ENCODE data around the gene MAPK4. TPM values are rescaled to one million over a fixed set of nuclear protein-coding genes. Genes with fewer than 3 reads are reported as not detected.

Gene MAPK4
- total RNA-seq, 1 donor, result not detected

DNA sequence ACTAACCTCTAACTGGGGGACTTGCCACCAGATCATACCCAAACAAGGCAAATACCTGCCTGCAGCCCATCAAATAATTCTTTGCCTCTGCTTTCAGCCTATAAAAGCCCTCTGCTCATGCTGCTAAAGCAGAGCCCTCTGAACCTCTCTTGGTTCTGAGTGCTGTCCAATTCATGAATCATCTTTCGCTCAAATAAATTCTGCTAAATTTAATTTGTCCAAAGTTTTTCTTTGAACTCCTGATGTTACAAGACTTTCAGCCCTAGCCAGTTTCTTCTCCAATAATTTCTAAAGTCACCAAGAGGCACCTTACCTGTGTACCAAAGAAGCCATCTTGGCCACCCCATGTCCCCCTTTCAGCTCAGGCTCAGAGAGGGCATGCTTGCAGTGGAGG lies 188.0 kb downstream of the MAPK4 start:
- Histone ChIP-seq H3K27ac (ENCODE audit: low read depth, low read length) (no peak overlapping the region), H3K79me2 (ENCODE audit: insufficient read depth, low read length) (no peaks in the 10 kb centered on the region), H3K4me3 (ENCODE audit: insufficient read depth, low read length) (no peak overlapping the region), H3K27me3 (ENCODE audit: insufficient read depth, low read length) (no peaks in the 10 kb centered on the region), H4K20me1 (ENCODE audit: insufficient read depth, low read length) (no peaks in the 10 kb centered on the region), H3K9me3 (ENCODE audit: low read depth, low read length) (no peaks in the 10 kb centered on the region), H3K4me1 (ENCODE audit: insufficient read depth, low read length) (no peaks in the 10 kb centered on the region), H2AFZ (ENCODE audit: low read length) (no peak overlapping the region), H3K4me2 (ENCODE audit: insufficient read depth, low read length) (no peak overlapping the region), H3K36me3 (ENCODE audit: insufficient read depth, low read length) (no peaks in the 10 kb centered on the region)
- TF ChIP-seq, protein P1, sequence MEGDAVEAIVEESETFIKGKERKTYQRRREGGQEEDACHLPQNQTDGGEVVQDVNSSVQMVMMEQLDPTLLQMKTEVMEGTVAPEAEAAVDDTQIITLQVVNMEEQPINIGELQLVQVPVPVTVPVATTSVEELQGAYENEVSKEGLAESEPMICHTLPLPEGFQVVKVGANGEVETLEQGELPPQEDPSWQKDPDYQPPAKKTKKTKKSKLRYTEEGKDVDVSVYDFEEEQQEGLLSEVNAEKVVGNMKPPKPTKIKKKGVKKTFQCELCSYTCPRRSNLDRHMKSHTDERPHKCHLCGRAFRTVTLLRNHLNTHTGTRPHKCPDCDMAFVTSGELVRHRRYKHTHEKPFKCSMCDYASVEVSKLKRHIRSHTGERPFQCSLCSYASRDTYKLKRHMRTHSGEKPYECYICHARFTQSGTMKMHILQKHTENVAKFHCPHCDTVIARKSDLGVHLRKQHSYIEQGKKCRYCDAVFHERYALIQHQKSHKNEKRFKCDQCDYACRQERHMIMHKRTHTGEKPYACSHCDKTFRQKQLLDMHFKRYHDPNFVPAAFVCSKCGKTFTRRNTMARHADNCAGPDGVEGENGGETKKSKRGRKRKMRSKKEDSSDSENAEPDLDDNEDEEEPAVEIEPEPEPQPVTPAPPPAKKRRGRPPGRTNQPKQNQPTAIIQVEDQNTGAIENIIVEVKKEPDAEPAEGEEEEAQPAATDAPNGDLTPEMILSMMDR (IDR thresholded peaks at IDR 0.05; ENCODE audit: extremely low read depth, low read depth, low read length), result no peak
- DNase-seq (ENCODE audit: insufficient read length, low spot score, missing footprints), result no peak

DNA sequence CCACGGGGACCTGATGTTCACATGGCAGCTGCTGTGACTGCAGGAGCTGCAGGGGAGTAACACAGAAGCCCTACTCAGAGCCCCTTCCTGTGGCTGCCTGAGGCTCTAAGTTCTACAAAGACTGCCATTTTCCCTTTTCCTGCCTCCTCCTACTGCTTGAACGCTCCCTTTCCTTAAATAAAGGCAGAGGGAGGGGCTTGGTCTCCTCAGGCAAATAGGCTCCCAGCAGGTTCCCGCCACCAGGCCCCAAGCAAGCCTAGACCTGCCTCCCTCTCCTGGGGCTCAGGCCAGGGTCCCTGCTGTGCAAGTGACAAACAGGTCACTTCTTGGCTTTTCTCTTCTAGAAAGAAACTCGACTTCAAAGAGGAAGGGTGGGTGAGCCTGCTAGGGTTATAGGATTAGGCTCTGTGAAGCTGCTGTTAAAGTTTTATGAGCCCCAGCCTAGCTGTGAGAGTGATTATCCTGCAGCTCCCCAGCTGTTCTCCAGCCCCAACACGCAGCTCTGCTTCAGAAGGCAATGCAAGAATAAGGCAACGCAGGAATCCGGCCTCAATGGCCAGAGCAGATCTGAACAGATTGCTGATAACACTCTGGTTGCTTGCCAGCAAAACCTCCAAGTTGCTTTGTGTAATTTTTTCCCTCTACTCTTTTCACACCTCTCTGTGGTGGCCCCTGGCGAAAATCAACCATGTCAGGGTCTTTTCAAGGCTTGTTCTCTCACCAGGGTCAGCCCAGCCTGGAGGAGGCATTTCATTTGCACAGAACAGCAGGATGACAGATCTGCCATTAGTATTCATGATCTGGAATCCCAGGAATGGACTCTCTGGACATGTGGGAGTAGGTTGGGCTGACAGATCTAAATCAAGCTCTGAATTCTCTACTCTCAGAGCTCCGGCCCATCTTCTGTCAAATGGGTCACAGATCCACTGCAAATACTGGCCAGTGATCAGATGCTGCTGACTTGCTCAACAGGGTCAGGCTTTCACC lies 188.6 kb downstream of the MAPK4 start:
- Histone ChIP-seq H2AFZ (ENCODE audit: low read length) (no peak overlapping the region), H3K4me1 (ENCODE audit: insufficient read depth, low read length) (no peaks in the 10 kb centered on the region), H4K20me1 (ENCODE audit: insufficient read depth, low read length) (no peaks in the 10 kb centered on the region), H3K27ac (ENCODE audit: low read depth, low read length) (no peak overlapping the region), H3K79me2 (ENCODE audit: insufficient read depth, low read length) (no peaks in the 10 kb centered on the region), H3K36me3 (ENCODE audit: insufficient read depth, low read length) (no peaks in the 10 kb centered on the region), H3K9me3 (ENCODE audit: low read depth, low read length) (no peaks in the 10 kb centered on the region), H3K27me3 (ENCODE audit: insufficient read depth, low read length) (no peaks in the 10 kb centered on the region), H3K4me3 (ENCODE audit: insufficient read depth, low read length) (no peak overlapping the region), H3K4me2 (ENCODE audit: insufficient read depth, low read length) (no peak overlapping the region)
- TF ChIP-seq, protein P1 (IDR thresholded peaks at IDR 0.05; ENCODE audit: extremely low read depth, low read depth, low read length), result no peak
- DNase-seq (ENCODE audit: insufficient read length, low spot score, missing footprints), result no peak

DNA sequence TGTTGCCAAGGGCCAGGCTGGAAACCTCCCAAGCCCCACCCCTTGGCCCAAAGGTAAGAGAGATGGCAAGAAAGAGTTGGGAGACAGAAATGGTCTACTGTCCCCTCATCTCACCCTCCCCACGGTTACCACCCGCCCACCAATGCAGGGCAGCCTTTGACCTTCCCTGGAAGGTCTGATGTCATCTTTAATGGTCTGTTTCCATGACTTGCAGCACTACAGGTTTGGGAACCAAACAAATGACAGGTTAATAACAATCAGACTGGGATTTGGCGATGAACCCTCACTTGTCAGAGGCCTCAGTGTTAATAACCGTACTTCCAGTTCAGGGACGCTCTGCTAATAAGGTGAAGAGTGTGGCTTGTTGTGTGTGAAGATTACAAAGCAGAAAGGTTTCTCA lies 189.5 kb downstream of the MAPK4 start:
- Histone ChIP-seq H3K79me2 (ENCODE audit: insufficient read depth, low read length) (no peaks in the 10 kb centered on the region), H2AFZ (ENCODE audit: low read length) (no peak overlapping the region), H3K27me3 (ENCODE audit: insufficient read depth, low read length) (no peaks in the 10 kb centered on the region), H3K4me3 (ENCODE audit: insufficient read depth, low read length) (no peak overlapping the region), H4K20me1 (ENCODE audit: insufficient read depth, low read length) (no peaks in the 10 kb centered on the region), H3K4me2 (ENCODE audit: insufficient read depth, low read length) (no peak overlapping the region), H3K4me1 (ENCODE audit: insufficient read depth, low read length) (no peaks in the 10 kb centered on the region), H3K36me3 (ENCODE audit: insufficient read depth, low read length) (no peaks in the 10 kb centered on the region), H3K9me3 (ENCODE audit: low read depth, low read length) (no peaks in the 10 kb centered on the region), H3K27ac (ENCODE audit: low read depth, low read length) (no peak overlapping the region)
- no peak for DNase-seq (ENCODE audit: insufficient read length, low spot score, missing footprints)
- TF ChIP-seq, protein P1 (IDR thresholded peaks at IDR 0.05; ENCODE audit: extremely low read depth, low read depth, low read length), result no peak

DNA sequence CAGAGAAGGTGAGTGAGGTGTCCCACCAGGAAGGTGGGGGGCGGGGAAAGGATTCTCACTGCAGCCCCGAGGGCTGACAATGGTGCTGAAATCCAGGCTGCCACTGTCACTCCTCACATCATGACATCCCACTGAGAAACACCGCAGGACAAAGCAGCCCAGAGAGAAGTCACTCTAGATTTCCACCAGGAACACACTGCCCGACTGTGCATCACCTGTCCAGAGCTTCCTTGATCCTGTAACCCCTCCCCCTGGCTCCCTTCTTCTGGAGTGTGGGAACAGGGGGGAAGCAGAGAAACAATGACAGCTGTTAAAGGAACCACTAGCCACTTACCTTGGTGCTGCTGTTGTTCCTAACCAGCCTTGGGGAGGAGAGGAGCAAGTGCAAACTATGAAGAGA lies 190.1 kb downstream of the MAPK4 start:
- DNase-seq (ENCODE audit: insufficient read length, low spot score, missing footprints), result no peak
- H3K27me3 ChIP-seq (ENCODE audit: insufficient read depth, low read length), result no peaks in the 10 kb centered on the region
- TF ChIP-seq, protein P1 (IDR thresholded peaks at IDR 0.05; ENCODE audit: extremely low read depth, low read depth, low read length), result no peak
- no peaks in the 10 kb centered on the region for H4K20me1 ChIP-seq (ENCODE audit: insufficient read depth, low read length)
- H3K27ac ChIP-seq (ENCODE audit: low read depth, low read length), result no peak overlapping the region
- no peak overlapping the region for H3K4me2 ChIP-seq (ENCODE audit: insufficient read depth, low read length)
- no peak overlapping the region for H3K4me3 ChIP-seq (ENCODE audit: insufficient read depth, low read length)
- H3K9me3 ChIP-seq (ENCODE audit: low read depth, low read length), result no peaks in the 10 kb centered on the region
- no peaks in the 10 kb centered on the region for H3K4me1 ChIP-seq (ENCODE audit: insufficient read depth, low read length)
- no peak overlapping the region for H2AFZ ChIP-seq (ENCODE audit: low read length)
- no peaks in the 10 kb centered on the region for H3K79me2 ChIP-seq (ENCODE audit: insufficient read depth, low read length)
- no peaks in the 10 kb centered on the region for H3K36me3 ChIP-seq (ENCODE audit: insufficient read depth, low read length)

All from osteoblast (primary cell).